Heart left ventricle (tissue), 16 donors: Measurements from ENCODE around the gene COX5B. TPM values are rescaled to one million over a fixed set of nuclear protein-coding genes. Genes with fewer than 3 reads are reported as not detected.
A peak's percentile ranks its signal among the peaks of the same experiment; 100 is the strongest.
"Not testable (repeated sequence)": the region's sequence is repeated elsewhere in the genome, so short reads cannot be mapped to it uniquely, and the experiment has no call there.

Experiments used
- ATAC-seq, 4 donors: fragments of 200-7000 bp; cut with Tn5 transposase; one replicate each; pipeline ENCODE4 v1.9.1; 2020 to 2022; ENCODE audit warnings: moderate library complexity in 4 of 4, mild to moderate bottlenecking in 3 of 4, moderate number of reproducible peaks in 1 of 4
- DNase-seq, 5 donors: peaks; one replicate each; pipeline ENCODE4 v3.0.0-alpha.2; 2020
- H3K27ac ChIP-seq, 12 donors: fragments of 200-600 bp; sonication (generic) in 4 of 12; one replicate each; pipeline versions ENCODE4 v1.5.0 to v1.8.0; 2016 to 2022; ENCODE audit warnings: mild to moderate bottlenecking in 2 of 12
- H3K27me3 ChIP-seq, 9 donors: fragments of 200-600 bp; sonication (generic) in 2 of 9; one replicate each; pipeline versions ENCODE4 v1.5.1 to v1.8.0; 2016 to 2022; ENCODE audit warnings: mild to moderate bottlenecking in 3 of 9
- H3K36me3 ChIP-seq, 9 donors: fragments of 200-600 bp; sonication (generic) in 2 of 9; one replicate each; pipeline versions ENCODE4 v1.5.0 to v1.8.0; 2018 to 2022; ENCODE audit warnings: mild to moderate bottlenecking in 2 of 9
- H3K4me1 ChIP-seq, 12 donors: fragments of 200-600 bp; sonication (generic) in 4 of 12; one replicate each; pipeline versions ENCODE4 v1.5.0 to v1.8.0; 2016 to 2022; ENCODE audit warnings: mild to moderate bottlenecking in 3 of 12
- H3K4me3 ChIP-seq, 12 donors: fragments of 200-600 bp; sonication (generic) in 4 of 12; one replicate each; pipeline versions ENCODE4 v1.5.0 to v1.8.0; 2017 to 2022; ENCODE audit warnings: mild to moderate bottlenecking in 9 of 12, moderate library complexity in 4 of 12
- H3K9me3 ChIP-seq, 12 donors: fragments of 200-600 bp; sonication (generic) in 4 of 12; one replicate each; pipeline versions ENCODE4 v1.5.0 to v1.8.0; 2016 to 2022; ENCODE audit warnings: mild to moderate bottlenecking in 1 of 12
- POLR2A ChIP-seq, 2 donors: fragments of 450-650 bp; IDR thresholded peaks; one replicate each; pipeline ENCODE4 v1.6.1; 2017; ENCODE audit warnings: antibody characterized with exemption in 2 of 2, mild to moderate bottlenecking in 2 of 2, moderate library complexity in 2 of 2
- WGBS, 4 donors: extraction: QIAGEN DNeasy Blood & Tissue Kit in 2 of 4; methylation state at CpG; one replicate each; pipeline versions ENCODE4 v1.1.5 to v1.1.7; 2013 to 2018; 5-methylcytosine and 5-hydroxymethylcytosine counted together
- intact Hi-C, 10 donors: fragments of 100-400 bp; cut with DNase I; formaldehyde crosslinking; loops; one replicate each; pipeline versions ENCODE4 v1.11.1 to v1.14.2; 2022
- polyA plus RNA-seq, 2 donors: library from polyadenylated mRNA; stranded (reverse); fragments of 200-250 nt; gene quantifications; one replicate each; pipeline ENCODE4 v1.2.3, GENCODE V29; 2013
- total RNA-seq, 9 donors: library from RNA; depleted of rRNA in 2 of 9; stranded (reverse); fragments of >200 nt in 2 of 9; fragmentation: NEBNext Ultra II Directional in 3 of 9; extraction: Animal tissue kit (Norgen Biotek cat#: 25700) in 3 of 9; gene quantifications; one replicate each; pipeline versions ENCODE4 v1.1.0 to v1.2.4, GENCODE V29; 2016 to 2023
- TF ChIP-seq, protein P1 (sequence below), 12 donors: fragments of 200-600 bp; sonication (generic) in 4 of 12; IDR thresholded peaks; one replicate each; pipeline versions ENCODE4 v1.5.0 to v1.8.0; 2018 to 2022; ENCODE audit warnings: antibody characterized with exemption in 12 of 12, mild to moderate bottlenecking in 5 of 12
- donor health status: ischemic (EF 13 %, LVEDD 7.1; RV severe dilation, severe dysfunction).
- donor health status: healthy with polysubstance abuse.
- donor health status: DM: no; HTN: yes; CAD: no.
- donor health status: DM: no; HTN: no; CAD: no.
- donor health status: ischemic (EF 25% LVEDD 6.9; RV normal size, moderate dysfunction).
- donor health status: ischemic (EF 25% LVEDD 5.7; RV mildly dilated, moderate dysfunction).
- donor health status: healthy.
- donor health status: DM: yes; HTN: yes; CAD: no.
- donor health status: ischemic (EF 35%, LVEDD 5.7; RV mildly dilated, moderate dysfunction).
- donor health status: nonischemic (EF 11% LVEDD 7.7; RV severe dilation, severe dysfunction).
- donor health status: DM: yes; HTN: yes; CAD: no.
- donor health status: PGD.
- donor health status: ischemic (EF 29% LVEDD 5.4; RV normal size, mild dysfunction).
- donor health status: nonischemic (EF 23%, LVEDD 6.1; RV moderate dilation, normal function).

COX5B gene
- total and polyA plus RNA-seq, 11 donors, result 745 to 4,214 (median 1,226) TPM

DNA sequence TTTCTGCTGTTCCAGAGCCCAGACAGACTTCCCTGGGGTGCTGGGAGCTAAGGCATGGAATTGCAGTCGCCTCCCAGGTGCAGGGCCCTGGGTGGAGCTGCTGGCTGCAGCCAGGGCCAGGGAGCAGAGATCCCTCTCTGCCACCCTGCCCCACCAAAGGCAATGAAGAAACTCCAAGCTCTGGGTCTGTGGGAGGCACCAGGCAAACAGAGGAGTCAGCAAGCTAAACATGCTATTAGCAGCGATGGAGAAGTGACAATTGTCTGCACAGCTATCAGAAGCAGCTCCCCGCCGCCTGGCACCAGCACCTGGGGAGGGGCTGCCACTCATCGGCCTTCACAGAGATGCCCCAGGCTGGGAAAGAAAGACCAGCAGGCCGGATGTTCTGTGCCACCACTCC lies 28.0 kb upstream of the COX5B start:
- no peaks in the 10 kb centered on the region for H3K27me3 ChIP-seq
- no peaks in the 10 kb centered on the region for H3K9me3 ChIP-seq
- 92 to 94% (median 93%) methylated on average over 5 to 6 of the region's 6 CpGs for WGBS, 4 donors
- DNase-seq, result no peak
- no peak overlapping the region for H3K27ac ChIP-seq
- TF ChIP-seq POLR2A (IDR thresholded peaks at IDR 0.05), result no peak
- TF ChIP-seq, protein P1, sequence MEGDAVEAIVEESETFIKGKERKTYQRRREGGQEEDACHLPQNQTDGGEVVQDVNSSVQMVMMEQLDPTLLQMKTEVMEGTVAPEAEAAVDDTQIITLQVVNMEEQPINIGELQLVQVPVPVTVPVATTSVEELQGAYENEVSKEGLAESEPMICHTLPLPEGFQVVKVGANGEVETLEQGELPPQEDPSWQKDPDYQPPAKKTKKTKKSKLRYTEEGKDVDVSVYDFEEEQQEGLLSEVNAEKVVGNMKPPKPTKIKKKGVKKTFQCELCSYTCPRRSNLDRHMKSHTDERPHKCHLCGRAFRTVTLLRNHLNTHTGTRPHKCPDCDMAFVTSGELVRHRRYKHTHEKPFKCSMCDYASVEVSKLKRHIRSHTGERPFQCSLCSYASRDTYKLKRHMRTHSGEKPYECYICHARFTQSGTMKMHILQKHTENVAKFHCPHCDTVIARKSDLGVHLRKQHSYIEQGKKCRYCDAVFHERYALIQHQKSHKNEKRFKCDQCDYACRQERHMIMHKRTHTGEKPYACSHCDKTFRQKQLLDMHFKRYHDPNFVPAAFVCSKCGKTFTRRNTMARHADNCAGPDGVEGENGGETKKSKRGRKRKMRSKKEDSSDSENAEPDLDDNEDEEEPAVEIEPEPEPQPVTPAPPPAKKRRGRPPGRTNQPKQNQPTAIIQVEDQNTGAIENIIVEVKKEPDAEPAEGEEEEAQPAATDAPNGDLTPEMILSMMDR (IDR thresholded peaks at IDR 0.05), result no peak
- no peak for ATAC-seq
- no peaks in the 10 kb centered on the region for H3K4me1 ChIP-seq
- intact Hi-C loops, result no loop called here
- H3K36me3 ChIP-seq, result no peaks in the 10 kb centered on the region
- no peak overlapping the region for H3K4me3 ChIP-seq

DNA sequence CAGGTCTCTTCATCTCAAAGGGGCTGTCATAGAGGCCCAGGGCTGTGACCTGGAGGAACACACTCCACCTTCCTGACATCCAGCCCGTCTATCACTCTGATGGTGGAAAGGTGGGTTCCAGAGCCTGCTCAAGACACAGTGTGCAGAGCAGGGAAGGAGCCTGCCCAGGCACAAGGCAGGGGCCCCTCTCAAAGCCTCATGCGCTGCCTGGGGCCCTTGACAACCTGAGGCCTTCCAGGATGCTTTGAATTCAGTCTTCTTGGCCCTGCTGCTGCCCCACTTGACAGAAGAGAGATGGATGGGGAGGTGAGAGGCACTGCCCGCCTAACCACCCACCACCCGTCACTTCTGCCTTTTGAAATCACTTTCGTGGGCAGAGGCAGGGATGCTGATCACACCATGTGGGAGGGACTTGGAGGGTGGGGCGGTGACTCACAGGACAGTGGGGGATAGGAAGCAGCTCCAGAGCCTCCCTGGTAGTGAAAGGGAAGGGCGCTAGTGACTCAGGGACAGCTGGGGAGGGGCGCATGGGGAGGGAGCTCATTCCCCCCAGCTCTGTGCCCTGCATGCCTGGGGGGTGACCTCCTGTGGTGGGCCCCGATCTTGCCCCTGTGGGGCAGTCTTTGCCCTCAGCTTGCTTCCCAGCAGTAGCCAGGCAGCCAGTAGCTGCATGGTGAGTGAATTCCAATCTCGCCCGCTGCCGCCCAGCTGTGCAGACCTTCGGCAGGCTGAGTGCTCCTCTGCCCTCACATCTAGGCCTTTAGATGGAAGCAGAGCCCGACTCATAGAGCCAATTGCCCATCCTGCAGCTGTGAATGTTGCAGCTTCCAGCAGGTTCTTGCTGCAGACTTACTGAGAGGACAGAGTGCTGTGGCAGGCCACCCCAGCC lies 26.7 kb upstream of the COX5B start:
- H3K4me1 ChIP-seq, intact Hi-C loops, H3K27ac ChIP-seq, H3K4me3 ChIP-seq, H3K36me3 ChIP-seq, H3K27me3 ChIP-seq, DNase-seq, H3K9me3 ChIP-seq: not testable (repeated sequence)
- ATAC-seq, result peak in 3 of 4 donors; percentile 56 to 77 (median 69)
- WGBS, 4 donors, result 69 to 84% (median 78%) methylated on average over 3 to 6 of the region's 14 CpGs

DNA sequence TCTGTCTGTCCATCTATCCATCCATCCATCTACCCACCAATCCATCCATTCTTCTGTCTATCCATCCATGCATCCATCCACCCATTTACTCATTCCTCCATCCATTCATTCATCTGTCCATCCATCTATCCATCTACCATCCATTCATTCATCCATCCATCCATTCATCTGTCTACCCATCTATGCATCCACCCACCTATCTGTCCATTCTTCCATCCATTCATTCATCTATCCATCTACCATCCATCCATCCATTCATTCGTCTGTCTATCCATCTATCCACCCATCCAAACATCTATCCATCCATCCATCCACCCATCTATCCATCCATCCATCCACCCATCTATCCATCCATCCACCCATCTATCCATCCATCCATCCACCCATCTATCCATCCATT lies 25.4 kb upstream of the COX5B start:
- H3K27me3 ChIP-seq, H3K4me3 ChIP-seq, DNase-seq, ATAC-seq, H3K27ac ChIP-seq, intact Hi-C loops, H3K36me3 ChIP-seq, H3K4me1 ChIP-seq, H3K9me3 ChIP-seq: not testable (repeated sequence)
- WGBS, 4 donors, result 80 to 93% (median 91%) methylated on average over 1 of the region's 1 CpG

DNA sequence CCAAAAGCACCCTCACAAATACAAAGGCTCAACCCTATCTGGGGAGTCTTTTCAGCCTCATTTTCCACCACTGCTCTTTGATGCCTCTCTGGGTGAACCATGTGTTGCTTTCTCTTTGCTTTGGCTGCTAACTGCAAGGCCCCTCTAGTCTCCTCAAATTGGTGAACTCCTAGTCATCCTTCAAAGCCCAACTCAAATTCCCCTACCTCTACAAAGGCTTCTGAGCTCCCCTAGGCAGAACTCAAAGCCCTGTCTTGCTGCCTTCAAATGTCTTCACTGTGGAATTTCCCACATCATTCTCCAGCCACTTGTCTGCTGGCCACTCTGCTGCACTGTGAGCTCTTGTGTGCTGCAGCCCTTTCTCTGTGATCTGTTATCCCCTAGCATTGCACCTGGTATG lies 22.9 kb upstream of the COX5B start:
- H3K27ac ChIP-seq, H3K9me3 ChIP-seq, DNase-seq, H3K27me3 ChIP-seq, intact Hi-C loops, H3K4me3 ChIP-seq, ATAC-seq, H3K4me1 ChIP-seq, H3K36me3 ChIP-seq: not testable (repeated sequence)

DNA sequence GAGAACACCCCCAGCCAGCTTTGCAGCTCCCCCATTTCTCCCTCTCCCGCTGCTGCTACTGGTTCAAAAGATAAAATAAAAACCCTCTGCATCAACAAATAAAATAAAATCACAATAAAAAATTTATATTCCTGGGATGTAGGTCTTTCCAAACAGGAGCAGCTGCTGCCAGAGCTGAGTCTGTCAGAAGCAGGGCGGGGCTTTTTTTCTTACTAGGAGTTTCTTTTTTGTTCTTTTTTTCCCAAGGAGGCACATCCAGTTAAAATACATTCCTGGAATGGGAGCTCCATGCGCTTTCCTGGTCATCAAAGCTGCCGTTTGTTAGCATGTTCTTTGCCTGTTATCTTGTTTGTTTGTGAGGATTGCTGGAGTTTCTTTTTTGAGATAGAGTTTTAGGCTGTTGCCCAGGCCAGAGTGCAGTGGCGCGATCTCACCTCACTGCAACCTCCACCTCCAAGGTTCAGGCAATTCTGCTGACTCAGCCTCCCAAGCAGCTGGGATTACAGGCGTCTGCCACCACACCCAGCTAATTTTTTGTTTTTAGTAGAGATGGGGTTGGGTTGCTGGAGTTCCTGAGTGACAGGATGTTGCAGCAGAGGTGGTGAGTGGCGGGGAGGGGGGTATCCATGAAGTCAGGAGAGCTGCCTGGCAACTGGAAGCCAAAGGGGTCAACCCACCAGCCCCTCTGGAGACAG lies 20.4 kb upstream of the COX5B start:
- ATAC-seq, H3K27me3 ChIP-seq, H3K9me3 ChIP-seq, DNase-seq, H3K4me1 ChIP-seq, H3K27ac ChIP-seq, H3K36me3 ChIP-seq, intact Hi-C loops, H3K4me3 ChIP-seq: not testable (repeated sequence)
- 41 to 59% (median 48%) methylated on average over 2 to 4 of the region's 8 CpGs for WGBS, 4 donors

DNA sequence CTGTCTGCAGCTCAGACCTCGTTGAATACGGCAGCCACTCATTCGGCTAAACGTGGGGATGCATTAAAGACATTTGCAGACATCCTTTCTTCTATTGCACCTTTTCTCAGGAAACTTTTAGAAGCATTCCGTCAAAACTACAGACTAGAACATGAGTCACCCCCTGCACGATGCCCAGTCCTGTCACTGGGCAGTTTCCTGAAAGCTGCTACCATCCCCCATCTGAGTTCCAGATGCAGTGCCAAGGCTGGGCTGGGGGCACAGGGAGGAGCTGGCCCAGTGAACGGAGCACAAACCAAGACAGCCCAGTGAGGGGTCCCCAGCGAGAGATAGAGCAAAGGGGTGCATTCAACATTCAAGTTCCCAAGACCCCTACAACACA lies 19.8 kb upstream of the COX5B start:
- intact Hi-C loops, H3K36me3 ChIP-seq, H3K4me1 ChIP-seq, H3K4me3 ChIP-seq, DNase-seq, H3K9me3 ChIP-seq, ATAC-seq, H3K27ac ChIP-seq, H3K27me3 ChIP-seq: not testable (repeated sequence)
- WGBS, 4 donors, result 57 to 67% (median 61%) methylated on average over 7 to 8 of the region's 8 CpGs
